Renal cortex interstitium (tissue), 3 donors: Measurements from ENCODE around the gene RNF151. TPM values are rescaled to one million over a fixed set of nuclear protein-coding genes. Genes with fewer than 3 reads are reported as not detected.

Experiments
- polyA plus RNA-seq, 3 donors: library from polyadenylated mRNA; unstranded; fragments of 120-200 nt; gene quantifications; one replicate each; pipeline ENCODE4 v1.2.1, GENCODE V29; 2013; ENCODE audit not compliant: insufficient read length in 3 of 3

The RNF151 gene
- polyA plus RNA-seq, 3 donors: 0.13 TPM; not detected in 2

Other genes with a start within 250 kb of the RNF151 start
- gene NME3, start 195.3 kb upstream of the RNF151 start, polyA plus RNA-seq: 10 to 100 TPM; 16.7 to 39.0 (median 37.8) TPM
- 10 to 100 TPM in 2 of 3 donors, 1 to 10 TPM in 1; 8.1 to 15.4 (median 11.1) TPM for gene EME2, start 194.0 kb upstream of the RNF151 start, polyA plus RNA-seq
- gene MRPS34, start 193.7 kb upstream of the RNF151 start, polyA plus RNA-seq: 10 to 100 TPM; 57.0 to 91.2 (median 74.7) TPM
- gene SPSB3, start 184.3 kb upstream of the RNF151 start, polyA plus RNA-seq: 10 to 100 TPM; 28.2 to 49.1 (median 46.0) TPM
- 10 to 100 TPM; 28.2 to 53.9 (median 51.0) TPM for gene NUBP2, start 183.9 kb upstream of the RNF151 start, polyA plus RNA-seq
- 1 to 10 TPM; 1.4 to 4.0 (median 2.1) TPM for gene IGFALS, start 173.2 kb upstream of the RNF151 start, polyA plus RNA-seq
- 10 to 100 TPM; 31.3 to 43.8 (median 42.3) TPM for gene HAGH, start 140.0 kb upstream of the RNF151 start, polyA plus RNA-seq
- 10 to 100 TPM; 36.4 to 44.8 (median 37.8) TPM for gene FAHD1, start 139.7 kb upstream of the RNF151 start, polyA plus RNA-seq
- 1 to 10 TPM in 2 of 3 donors, under 1 TPM in 1; 0.83 to 2.1 (median 1.3) TPM for gene MEIOB, start 94.7 kb upstream of the RNF151 start, polyA plus RNA-seq
- under 1 TPM; 0.20 to 0.32 (median 0.27) TPM for gene HS3ST6, start 48.4 kb upstream of the RNF151 start, polyA plus RNA-seq
- gene MSRB1, start 23.7 kb upstream of the RNF151 start, polyA plus RNA-seq: 10 to 100 TPM; 62.1 to 73.9 (median 67.3) TPM
- gene RPL3L, start 12.2 kb upstream of the RNF151 start, polyA plus RNA-seq: under 1 TPM; 0.16 to 0.23 (median 0.17) TPM
- 100 to 1,000 TPM; 121 to 154 (median 124) TPM for gene NDUFB10, start 7.3 kb upstream of the RNF151 start, polyA plus RNA-seq
- 1,000 to 10,000 TPM; 1,794 to 2,026 (median 1,887) TPM for gene RPS2, start 2.0 kb upstream of the RNF151 start, polyA plus RNA-seq
- gene TBL3, start 5.2 kb downstream of the RNF151 start, polyA plus RNA-seq: 10 to 100 TPM; 28.6 to 44.0 (median 41.6) TPM
- gene NOXO1, start 14.6 kb downstream of the RNF151 start, polyA plus RNA-seq: 1 to 10 TPM in 2 of 3 donors, under 1 TPM in 1; 0.61 to 1.6 (median 1.1) TPM
- gene GFER, start 17.3 kb downstream of the RNF151 start, polyA plus RNA-seq: 10 to 100 TPM; 21.5 to 31.4 (median 26.9) TPM
- gene SYNGR3, start 23.1 kb downstream of the RNF151 start, polyA plus RNA-seq: 1 to 10 TPM; 1.6 to 2.6 (median 1.9) TPM
- gene ZNF598, start 43.0 kb downstream of the RNF151 start, polyA plus RNA-seq: 10 to 100 TPM; 16.6 to 28.6 (median 27.3) TPM
- gene NPW, start 52.9 kb downstream of the RNF151 start, polyA plus RNA-seq: 10 to 100 TPM in 1 of 3 donors, 1 to 10 TPM in 2; 3.8 to 12.4 (median 8.2) TPM
- gene NHERF2, start 60.0 kb downstream of the RNF151 start, polyA plus RNA-seq: 100 to 1,000 TPM in 2 of 3 donors, 10 to 100 TPM in 1; 82.6 to 162 (median 147) TPM
- gene NTHL1, start 81.0 kb downstream of the RNF151 start, polyA plus RNA-seq: 10 to 100 TPM; 15.2 to 26.1 (median 19.9) TPM
- gene TSC2, start 81.1 kb downstream of the RNF151 start, polyA plus RNA-seq: 100 to 1,000 TPM; 138 to 170 (median 151) TPM
- gene PKD1, start 169.0 kb downstream of the RNF151 start, polyA plus RNA-seq: 100 to 1,000 TPM in 2 of 3 donors, 10 to 100 TPM in 1; 53.6 to 123 (median 101) TPM
- gene RAB26, start 181.8 kb downstream of the RNF151 start, polyA plus RNA-seq: 1 to 10 TPM; 2.6 to 3.4 (median 3.0) TPM
- 10 to 100 TPM; 48.0 to 58.5 (median 49.3) TPM for gene TRAF7, start 188.9 kb downstream of the RNF151 start, polyA plus RNA-seq
- 1 to 10 TPM in 2 of 3 donors, under 1 TPM in 1; 1.00 to 2.4 (median 1.9) TPM for gene CASKIN1, start 229.7 kb downstream of the RNF151 start, polyA plus RNA-seq
- gene MLST8, start 238.6 kb downstream of the RNF151 start, polyA plus RNA-seq: 10 to 100 TPM; 41.6 to 55.8 (median 44.5) TPM
- 10 to 100 TPM in 1 of 3 donors, 1 to 10 TPM in 2; 4.5 to 11.0 (median 7.9) TPM for gene BRICD5, start 244.0 kb downstream of the RNF151 start, polyA plus RNA-seq
- 10 to 100 TPM; 13.0 to 17.1 (median 14.9) TPM for gene PGP, start 248.0 kb downstream of the RNF151 start, polyA plus RNA-seq